HG03457 (cell line): ENCODE data around the gene LHX3.
"Not testable (repeated sequence)": the region's sequence is repeated elsewhere in the genome, so short reads cannot be mapped to it uniquely, and the experiment has no call there.

ENCODE experiments used
- ATAC-seq: cut with Tn5 transposase; IDR thresholded peaks from one replicate; pipeline ENCODE4 v1.9.1; 2021; ENCODE audit warnings: moderate number of reproducible peaks; ENCODE audit not compliant: unreplicated experiment

Gene LHX3

DNA sequence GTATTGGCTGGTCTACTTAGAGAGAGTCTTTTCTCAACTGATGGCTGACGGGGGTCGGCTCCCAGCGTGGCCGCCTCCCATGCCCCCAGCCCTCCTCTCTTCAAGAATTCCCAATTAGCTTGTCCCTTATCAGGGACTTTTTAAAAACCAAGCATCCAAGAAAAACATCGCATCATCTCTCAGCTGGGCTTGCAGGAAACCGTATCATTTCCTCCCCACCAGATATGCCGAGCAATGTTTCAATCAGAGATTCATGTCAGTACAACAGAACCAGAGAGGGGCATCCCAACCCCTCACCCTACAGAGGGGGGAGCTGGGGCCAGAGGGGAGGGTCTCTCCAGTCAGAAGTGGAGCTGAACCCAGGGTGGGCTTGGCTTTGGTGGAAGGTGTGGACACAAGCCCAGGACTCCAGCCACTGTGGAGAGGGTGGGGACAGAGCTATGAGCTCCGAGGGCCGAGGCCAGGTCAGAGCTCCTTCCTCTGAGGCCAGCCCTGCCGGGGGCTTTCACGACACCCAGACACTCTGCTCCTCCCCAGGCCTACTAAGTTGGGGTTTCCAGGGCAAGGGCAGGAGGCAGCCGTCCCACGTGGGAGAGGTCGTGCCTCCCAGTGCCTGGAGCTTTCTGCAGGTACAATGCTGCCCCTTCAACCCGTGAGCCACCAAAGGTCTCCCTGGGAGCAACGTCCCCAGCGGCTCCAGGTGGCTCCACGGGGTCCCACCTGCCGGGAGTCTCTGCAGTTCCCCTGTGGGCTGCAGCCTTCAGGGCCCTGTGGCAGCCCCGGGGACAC, 47.3 kb downstream of the LHX3 start:
- ATAC-seq: no peak

GRCh38 chr9:136156209-136157120, 48.5 kb downstream of the LHX3 start:
- no peak for ATAC-seq

DNA sequence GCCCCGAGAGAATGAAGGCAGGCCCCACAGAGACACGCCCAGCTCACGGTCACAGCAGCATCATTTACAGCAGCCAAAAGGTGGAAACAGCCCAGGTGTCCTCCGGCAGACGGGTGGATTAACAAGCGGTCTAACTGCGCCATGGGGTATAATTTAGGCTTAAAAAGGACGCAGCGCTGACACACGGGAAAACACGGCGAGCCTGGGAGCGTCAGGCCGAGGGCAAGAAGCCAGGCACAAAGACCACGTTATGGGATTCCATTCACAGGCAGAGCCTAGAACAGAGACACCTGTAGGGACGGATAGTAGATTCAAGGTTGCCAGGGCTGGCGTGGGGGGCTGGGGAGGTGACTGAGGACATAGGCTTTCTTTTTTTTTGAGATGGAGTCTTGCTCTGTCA, 49.4 kb downstream of the LHX3 start:
- no peak for ATAC-seq

DNA sequence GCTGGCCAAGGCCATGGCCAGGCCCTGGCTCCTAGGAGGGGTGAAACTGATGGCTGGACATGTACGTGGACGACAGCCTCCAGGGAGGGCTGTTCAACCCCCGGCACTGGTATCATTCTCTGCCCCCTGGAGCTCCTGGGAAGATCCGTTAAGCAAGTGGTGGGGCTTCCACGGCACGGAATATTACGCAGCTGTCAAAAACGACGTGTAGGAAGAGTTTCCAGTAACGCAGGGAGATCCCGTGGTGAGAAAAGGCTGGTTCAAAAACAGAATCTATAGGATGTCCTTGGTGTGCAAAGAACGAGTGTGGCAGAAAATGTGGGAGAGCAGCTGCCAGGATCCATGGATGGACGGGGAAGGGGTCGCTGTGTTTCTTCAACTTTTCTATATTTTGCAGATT, 50.0 kb downstream of the LHX3 start:
- no peak for ATAC-seq

GRCh38 chr9:136153381-136154065, 51.4 kb downstream of the LHX3 start:
- no peak for ATAC-seq

DNA sequence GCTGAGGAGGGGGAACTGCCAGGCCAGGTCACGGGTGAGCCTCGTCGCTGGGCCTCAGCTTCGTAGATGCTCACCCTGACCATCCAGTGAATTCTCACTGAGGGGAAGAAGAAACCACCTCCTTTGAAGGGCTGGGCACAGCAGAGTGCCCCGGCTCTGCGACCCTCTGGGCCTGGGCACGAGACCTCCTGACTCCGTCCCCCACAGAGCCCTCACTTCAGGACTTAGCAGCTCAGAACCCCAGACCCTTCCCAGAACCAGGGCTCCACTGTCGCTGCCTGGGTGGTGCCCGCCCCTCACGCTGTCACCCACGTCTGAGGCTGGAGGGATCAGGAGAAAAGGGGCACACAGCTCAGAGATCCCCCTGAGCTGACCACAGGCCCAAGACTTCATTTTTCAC, 52.0 kb downstream of the LHX3 start:
- ATAC-seq: no peak

DNA sequence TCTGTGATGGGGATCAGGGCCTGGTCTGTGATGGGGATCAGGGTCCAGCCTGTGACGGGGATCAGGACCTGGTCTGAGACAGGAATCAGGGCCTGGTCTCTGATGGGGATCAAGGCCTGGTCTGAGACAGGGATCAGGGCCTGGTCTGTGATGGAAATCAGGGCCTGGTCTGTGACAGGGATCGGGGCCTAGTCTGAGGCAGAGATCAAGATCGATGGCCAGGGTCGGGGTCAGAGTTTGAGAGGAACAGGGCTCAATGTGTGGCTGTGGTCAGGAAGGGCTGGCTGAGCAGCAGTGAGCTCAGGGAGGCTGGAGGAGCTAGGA, 52.4 kb downstream of the LHX3 start:
- ATAC-seq: no peak

- ATAC-seq: no peak
These were observed 52.9 kb downstream of the LHX3 start for GRCh38 chr9:136151848-136152542.

GRCh38 chr9:136151214-136151804, 53.6 kb downstream of the LHX3 start:
- ATAC-seq: no peak

DNA sequence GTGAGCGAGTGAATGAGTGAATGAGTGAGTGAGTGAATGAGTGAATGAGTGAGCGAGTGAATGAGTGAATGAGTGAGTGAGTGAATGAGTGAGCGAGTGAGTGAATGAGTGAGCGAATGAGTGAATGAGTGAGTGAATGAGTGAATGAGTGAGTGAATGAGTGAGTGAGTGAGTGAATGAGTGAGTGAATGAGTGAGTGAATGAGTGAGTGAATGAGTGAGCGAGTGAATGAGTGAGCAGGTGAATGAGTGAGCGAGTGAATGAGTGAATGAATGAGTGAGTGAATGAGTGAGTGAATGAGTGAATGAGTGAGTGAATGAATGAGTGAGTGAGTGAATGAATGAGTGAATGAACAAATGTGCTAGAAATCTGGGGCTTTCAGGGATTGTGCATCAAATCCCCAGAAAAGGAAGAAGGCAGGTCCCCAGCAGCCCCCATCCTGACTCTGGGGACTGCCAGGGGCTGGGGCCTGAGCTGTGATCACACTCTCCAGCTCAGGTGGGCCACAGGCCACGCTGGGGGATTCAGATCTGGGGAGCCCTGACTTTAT, 54.2 kb downstream of the LHX3 start:
- ATAC-seq: not testable (repeated sequence)

- ATAC-seq: no peak
These were observed 55.1 kb downstream of the LHX3 start for GRCh38 chr9:136149853-136150252.

- ATAC-seq: no peak
These were observed 55.6 kb downstream of the LHX3 start for GRCh38 chr9:136149337-136149736.

GRCh38 chr9:136148766-136149165, 56.2 kb downstream of the LHX3 start:
- ATAC-seq: no peak

DNA sequence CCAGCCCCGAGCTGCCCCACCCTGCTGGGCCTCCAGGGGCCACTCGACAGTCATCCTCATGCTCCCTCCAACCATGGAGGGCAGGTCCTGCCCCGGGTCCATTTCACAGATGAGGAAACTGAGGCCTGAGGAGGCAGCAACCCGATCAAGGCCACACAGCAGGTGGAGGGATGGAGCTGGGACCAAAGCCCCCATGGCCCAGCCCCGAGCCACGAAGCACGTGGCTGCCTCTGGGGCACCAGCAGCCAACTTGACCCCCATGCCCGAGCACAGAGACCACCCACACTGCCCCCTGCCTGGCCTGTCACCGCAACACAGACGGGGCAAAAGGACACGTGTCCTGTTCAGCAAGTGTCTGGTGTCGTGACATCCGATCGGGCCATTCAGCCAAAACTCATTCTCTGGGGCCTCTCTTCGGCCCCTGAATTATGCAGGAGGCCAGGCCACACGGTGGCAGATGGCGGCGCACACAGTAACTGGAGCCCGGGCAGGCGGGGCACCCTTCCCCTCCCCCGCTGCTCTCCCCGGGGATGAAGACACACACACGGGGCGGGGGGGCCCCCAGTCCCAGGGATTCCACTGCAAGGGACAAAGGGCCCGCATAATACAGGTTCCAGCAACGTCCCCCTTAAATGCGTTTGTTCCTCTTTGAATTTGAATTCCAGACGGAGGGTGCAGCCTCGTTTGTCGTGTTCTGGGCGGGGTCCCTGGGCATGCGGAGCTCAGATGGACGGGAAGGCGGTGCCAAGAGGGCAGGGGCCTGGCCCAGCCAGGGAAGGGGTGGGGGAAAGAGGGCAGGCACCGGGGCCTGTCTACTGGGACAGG, 56.8 kb downstream of the LHX3 start:
- no peak for ATAC-seq

DNA sequence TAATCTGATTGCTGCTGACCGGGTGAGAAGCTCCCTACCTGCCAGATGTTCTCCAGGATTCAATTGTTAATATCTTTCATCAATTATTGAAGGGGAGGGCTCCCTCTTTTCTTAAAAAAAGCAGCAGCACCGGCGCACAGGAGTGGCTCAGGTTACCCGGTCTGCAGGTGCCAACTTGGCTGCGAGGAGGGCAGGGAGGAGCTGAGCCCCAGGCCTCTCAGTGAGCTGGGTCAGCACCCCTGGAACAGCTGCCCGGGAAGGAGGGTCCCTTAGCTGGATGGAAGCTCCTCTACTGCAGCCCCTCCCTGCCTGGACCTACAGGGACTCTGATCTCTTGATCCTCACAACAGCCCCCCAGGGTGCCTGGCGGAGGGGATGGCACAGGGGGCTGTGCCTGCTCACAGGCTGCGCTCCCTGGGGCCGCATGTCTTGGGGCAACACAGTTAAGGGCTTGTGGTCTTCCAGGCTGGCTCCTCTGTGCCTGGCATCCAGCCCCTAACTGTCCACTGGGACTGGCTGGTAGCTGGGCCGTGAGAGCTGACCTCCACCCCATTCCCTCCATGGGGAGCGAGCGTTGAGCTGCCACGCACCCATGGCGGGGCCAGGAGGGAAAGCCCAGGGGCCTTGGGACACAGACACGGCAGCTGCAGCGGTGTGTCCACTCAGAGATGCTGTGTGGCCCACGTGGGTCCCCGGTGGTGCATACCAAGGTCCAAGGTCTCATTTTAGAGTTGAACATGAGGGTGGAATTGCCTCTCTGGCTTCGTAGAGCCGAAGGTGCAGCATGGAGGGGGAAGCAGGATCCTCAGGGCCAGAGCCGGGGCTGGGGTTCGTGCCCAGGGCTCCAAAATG, 57.7 kb downstream of the LHX3 start:
- ATAC-seq: no peak
